Prostate gland (tissue), 2 donors: ENCODE results near the gene NUDT1. TPM values are rescaled to one million over a fixed set of nuclear protein-coding genes. Genes with fewer than 3 reads are reported as not detected.

Experiments used
- DNase-seq: peaks from one replicate; pipeline ENCODE4 v3.0.0-alpha.2; 2019; ENCODE audit warnings: low spot score
- H3K27ac ChIP-seq, 2 donors: fragments of 200-600 bp; sonication (generic); 2 replicates each; pipeline ENCODE4 v1.5.1; 2017 to 2019
- H3K27me3 ChIP-seq: fragments of 200-600 bp; sonication (generic); replicated peaks from 2 replicates; pipeline ENCODE4 v1.5.1; 2019; ENCODE audit not compliant: insufficient read depth
- H3K36me3 ChIP-seq, 2 donors: fragments of 200-600 bp; sonication (generic); 1 replicate in 1 of 2; 2 replicates in 1 of 2; pipeline versions ENCODE4 v1.5.1 to v1.8.1; 2017 to 2019
- H3K4me1 ChIP-seq: fragments of 200-600 bp; sonication (generic); replicated peaks from 2 replicates; pipeline ENCODE4 v1.5.1; 2019
- H3K4me3 ChIP-seq, 2 donors: fragments of 200-600 bp; sonication (generic); 2 replicates each; pipeline ENCODE4 v1.5.1; 2017 to 2019
- H3K9me3 ChIP-seq: fragments of 200-600 bp; sonication (generic); 2 replicates; pipeline ENCODE4 v1.5.1; 2017
- CTCF ChIP-seq, 4 experiments: fragments of 200-600 bp in 2 of 4; fragments of 450-650 bp in 2 of 4; sonication (generic) in 2 of 4; IDR thresholded peaks; 1 replicate in 3 of 4; 2 replicates in 1 of 4; pipeline ENCODE4 v1.5.1; 2016 to 2019; ENCODE audit warnings: antibody characterized with exemption in 4 of 4, mild to moderate bottlenecking in 2 of 4, moderate library complexity in 2 of 4
- POLR2A ChIP-seq: fragments of 450-650 bp; IDR thresholded peaks from one replicate; pipeline ENCODE4 v1.6.1; 2016; ENCODE audit warnings: antibody characterized with exemption, mild to moderate bottlenecking
- POLR2AphosphoS5 ChIP-seq: sonication (generic); formaldehyde crosslinking; IDR thresholded peaks from one replicate; pipeline ENCODE4 v1.6.1; 2017; ENCODE audit warnings: antibody characterized with exemption
- WGBS: methylation state at CpG from one replicate; pipeline ENCODE4 v1.1.5; 2018; 5-methylcytosine and 5-hydroxymethylcytosine counted together
- intact Hi-C: fragments of 100-400 bp; cut with DNase I; formaldehyde crosslinking; loops from one replicate; pipeline ENCODE4 v1.14.2; 2022
- total RNA-seq, 2 donors: library from RNA; depleted of rRNA; stranded (reverse); fragments of >200 nt; gene quantifications; one replicate each; pipeline ENCODE4 v1.1.0, GENCODE V29; 2016

Gene NUDT1
- total RNA-seq, 2 donors from 2014 or later = 18.1 to 35.3 TPM

- WGBS = 95% methylated on average over 33 of the region's 34 CpGs
- no peak for DNase-seq
- no peaks in the 10 kb centered on the region for H3K4me1 ChIP-seq
- no peaks in the 10 kb centered on the region for H3K27me3 ChIP-seq
- H3K9me3 ChIP-seq = no peaks in the 10 kb centered on the region
- intact Hi-C loops = no loop called here
- H3K4me3 ChIP-seq = no peak overlapping the region
- H3K36me3 ChIP-seq = no peaks in the 10 kb centered on the region
- no peak overlapping the region for H3K27ac ChIP-seq
- TF ChIP-seq CTCF (IDR thresholded peaks at IDR 0.05) (no peak), POLR2A (no peak), POLR2AphosphoS5 (no peak)
Measured at GRCh38 chr7:2258661-2259365, 16.8 kb downstream of the NUDT1 start.

- Histone ChIP-seq H3K27me3 (no peaks in the 10 kb centered on the region), H3K36me3 (no peaks in the 10 kb centered on the region), H3K4me3 (no peak overlapping the region), H3K9me3 (no peaks in the 10 kb centered on the region), H3K4me1 (no peaks in the 10 kb centered on the region), H3K27ac (no peak overlapping the region)
- intact Hi-C loops = no loop called here
- TF ChIP-seq POLR2AphosphoS5 (no peak), CTCF (IDR thresholded peaks at IDR 0.05) (no peak), POLR2A (no peak)
- WGBS = 87% methylated on average over 7 of the region's 9 CpGs
- DNase-seq = no peak
Measured at GRCh38 chr7:2259480-2259879, 17.5 kb downstream of the NUDT1 start.

- TF ChIP-seq CTCF (IDR thresholded peaks at IDR 0.05) (no peak), POLR2A (no peak), POLR2AphosphoS5 (no peak)
- DNase-seq = no peak
- no peak overlapping the region for H3K27ac ChIP-seq
- H3K9me3 ChIP-seq = no peaks in the 10 kb centered on the region
- H3K36me3 ChIP-seq = no peaks in the 10 kb centered on the region
- 59% methylated on average over 5 of the region's 5 CpGs for WGBS
- H3K4me1 ChIP-seq = no peaks in the 10 kb centered on the region
- H3K4me3 ChIP-seq = no peak overlapping the region
- no peaks in the 10 kb centered on the region for H3K27me3 ChIP-seq
- intact Hi-C loops = no loop called here
Measured at GRCh38 chr7:2260820-2261219, 18.8 kb downstream of the NUDT1 start.

GRCh38 chr7:2261611-2262010 is 19.6 kb downstream of the NUDT1 start:
- no peak overlapping the region for H3K27ac ChIP-seq

More at GRCh38 chr7:2261611-2262010, 19.6 kb downstream of the NUDT1 start:
- DNase-seq = no peak
- intact Hi-C loops = no loop called here
- WGBS = 85% methylated on average over 14 of the region's 14 CpGs
- no peaks in the 10 kb centered on the region for H3K9me3 ChIP-seq
- H3K36me3 ChIP-seq = no peaks in the 10 kb centered on the region
- H3K27me3 ChIP-seq = no peaks in the 10 kb centered on the region
- H3K4me1 ChIP-seq = no peaks in the 10 kb centered on the region
- no peak overlapping the region for H3K4me3 ChIP-seq
- TF ChIP-seq POLR2AphosphoS5 (no peak), CTCF (IDR thresholded peaks at IDR 0.05) (no peak), POLR2A (no peak)
